ENCODE results near the gene CELSR2. TPM values are rescaled to one million over a fixed set of nuclear protein-coding genes. Genes with fewer than 3 reads are reported as not detected.

CELSR2 gene
- total and polyA plus RNA-seq, 4 donors: 1.4 to 7.9 (median 5.1) TPM

- DNase-seq (no peak), ATAC-seq (ENCODE audit: insufficient read depth, low FRiP score) (no peak)
- Histone ChIP-seq H3K4me3 (no peak overlapping the region), H3K4me1 (ENCODE audit: control insufficient read depth in 5 of 5, insufficient read depth in 5 of 5, low read length in 5 of 5) (peaks cover 0 to 2% (median 0%) of the 10 kb centered on the region in 5 donors), H3K27me3 (ENCODE audit: control insufficient read depth in 3 of 3, insufficient read depth in 3 of 3, low read length in 2 of 3) (no peaks in the 10 kb centered on the region), H3K36me3 (ENCODE audit: control insufficient read depth in 4 of 4, insufficient read depth in 4 of 4, low read length in 4 of 4) (peaks cover 0 to 4% (median under 1%) of the 10 kb centered on the region in 4 donors), H3K9ac (ENCODE audit: insufficient read depth in 1 of 2, low read length in 2 of 2) (no peak overlapping the region), H3K9me3 (ENCODE audit: control insufficient read depth in 4 of 4, insufficient read depth in 3 of 4, low read length in 3 of 4) (no peaks in the 10 kb centered on the region), H3K27ac (ENCODE audit: low read depth in 1 of 2, low read length in 1 of 2) (no peak overlapping the region)
- TF ChIP-seq CTCF (IDR thresholded peaks at IDR 0.05; ENCODE audit: control extremely low read depth, extremely low read depth): no peak
- WGBS, 2 donors: 86 to 97% methylated on average over 4 of the region's 4 CpGs
Observed at GRCh38 chr1:109265016-109265415, 15.7 kb downstream of the CELSR2 start.

GRCh38 chr1:109265741-109266330, 16.5 kb downstream of the CELSR2 start:
- no peak for DNase-seq
- ATAC-seq (ENCODE audit: insufficient read depth, low FRiP score): no peak
- H3K9ac ChIP-seq (ENCODE audit: insufficient read depth in 1 of 2, low read length in 2 of 2): no peak overlapping the region
- no peak overlapping the region for H3K4me3 ChIP-seq
- no peak for TF ChIP-seq CTCF (IDR thresholded peaks at IDR 0.05; ENCODE audit: control extremely low read depth, extremely low read depth)
- H3K27me3 ChIP-seq (ENCODE audit: control insufficient read depth in 3 of 3, insufficient read depth in 3 of 3, low read length in 2 of 3): no peaks in the 10 kb centered on the region
- peaks cover 0 to 4% (median 2%) of the 10 kb centered on the region in 4 donors for H3K36me3 ChIP-seq (ENCODE audit: control insufficient read depth in 4 of 4, insufficient read depth in 4 of 4, low read length in 4 of 4)
- no peaks in the 10 kb centered on the region for H3K9me3 ChIP-seq (ENCODE audit: control insufficient read depth in 4 of 4, insufficient read depth in 3 of 4, low read length in 3 of 4)
- WGBS, 2 donors: 94 to 95% methylated on average over 13 of the region's 13 CpGs
- peaks cover 0 to 2% (median 0%) of the 10 kb centered on the region in 5 donors for H3K4me1 ChIP-seq (ENCODE audit: control insufficient read depth in 5 of 5, insufficient read depth in 5 of 5, low read length in 5 of 5)
- H3K27ac ChIP-seq (ENCODE audit: low read depth in 1 of 2, low read length in 1 of 2): no peak overlapping the region

GRCh38 chr1:109266965-109267364, 17.6 kb downstream of the CELSR2 start:
- Histone ChIP-seq H3K4me1 (ENCODE audit: control insufficient read depth in 5 of 5, insufficient read depth in 5 of 5, low read length in 5 of 5) (peaks cover 0 to 2% (median 0%) of the 10 kb centered on the region in 5 donors), H3K27me3 (ENCODE audit: control insufficient read depth in 3 of 3, insufficient read depth in 3 of 3, low read length in 2 of 3) (no peaks in the 10 kb centered on the region), H3K36me3 (ENCODE audit: control insufficient read depth in 4 of 4, insufficient read depth in 4 of 4, low read length in 4 of 4) (peaks cover 0 to 4% (median 2%) of the 10 kb centered on the region in 4 donors), H3K9me3 (ENCODE audit: control insufficient read depth in 4 of 4, insufficient read depth in 3 of 4, low read length in 3 of 4) (no peaks in the 10 kb centered on the region), H3K9ac (ENCODE audit: insufficient read depth in 1 of 2, low read length in 2 of 2) (no peak overlapping the region), H3K4me3 (no peak overlapping the region), H3K27ac (ENCODE audit: low read depth in 1 of 2, low read length in 1 of 2) (no peak overlapping the region)
- ATAC-seq (ENCODE audit: insufficient read depth, low FRiP score) (no peak), DNase-seq (no peak)
- WGBS, 2 donors: 81 to 82% methylated on average over 11 of the region's 11 CpGs
- TF ChIP-seq CTCF (IDR thresholded peaks at IDR 0.05; ENCODE audit: control extremely low read depth, extremely low read depth): no peak
